Right renal cortex interstitium (tissue), 3 donors: ENCODE data around the gene CYLD. TPM values are rescaled to one million over a fixed set of nuclear protein-coding genes. Genes with fewer than 3 reads are reported as not detected.

Experiments
- DNase-seq, 3 donors: peaks; one replicate each; pipeline ENCODE4 v3.0.0-alpha.2; 2013; ENCODE audit warnings: low read depth in 3 of 3, low spot score in 2 of 3
- polyA plus RNA-seq, 3 donors: library from polyadenylated mRNA; unstranded; fragments of 120-200 nt; gene quantifications; one replicate each; pipeline ENCODE4 v1.2.1, GENCODE V29; 2013; ENCODE audit not compliant: insufficient read length in 3 of 3

CYLD gene
- polyA plus RNA-seq, 3 donors, result 22.7 to 29.3 (median 25.7) TPM

- DNase-seq, result no peak
Measured at GRCh38 chr16:50709980-50710379, 31.9 kb upstream of the CYLD start.

- DNase-seq, result no peak
Measured at GRCh38 chr16:50711040-50711439, 30.8 kb upstream of the CYLD start.

- no peak for DNase-seq
Measured at GRCh38 chr16:50711862-50712559, 29.9 kb upstream of the CYLD start.

- DNase-seq, result no peak
Measured at GRCh38 chr16:50712560-50712898, 29.4 kb upstream of the CYLD start.

GRCh38 chr16:50712956-50713355 lies 28.9 kb upstream of the CYLD start:
- no peak for DNase-seq

- DNase-seq, result no peak
Measured at GRCh38 chr16:50717091-50717490, 24.8 kb upstream of the CYLD start.

GRCh38 chr16:50717494-50717893 lies 24.4 kb upstream of the CYLD start:
- no peak for DNase-seq

- DNase-seq, result no peak
Measured at GRCh38 chr16:50718061-50718760, 23.7 kb upstream of the CYLD start.

- no peak for DNase-seq
Measured at GRCh38 chr16:50718761-50719400, 23.0 kb upstream of the CYLD start.

- DNase-seq, result no peak
Measured at GRCh38 chr16:50719401-50720337, 22.2 kb upstream of the CYLD start.

- DNase-seq, result no peak
Measured at GRCh38 chr16:50721549-50722404, 20.1 kb upstream of the CYLD start.

GRCh38 chr16:50722405-50722737 lies 19.5 kb upstream of the CYLD start:
- DNase-seq, result no peak

- no peak for DNase-seq
Measured at GRCh38 chr16:50722960-50723359, 18.9 kb upstream of the CYLD start.

GRCh38 chr16:50724306-50724705 lies 17.6 kb upstream of the CYLD start:
- DNase-seq, result no peak

GRCh38 chr16:50731130-50731988 lies 10.5 kb upstream of the CYLD start:
- no peak for DNase-seq

- no peak for DNase-seq
Measured at GRCh38 chr16:50731989-50732832, 9.7 kb upstream of the CYLD start.

- DNase-seq, result no peak
Measured at GRCh38 chr16:50733468-50733867, 8.4 kb upstream of the CYLD start.

- DNase-seq, result no peak
Measured at GRCh38 chr16:50735629-50736122, 6.2 kb upstream of the CYLD start.
